WTC11 (cell line): ENCODE measurements around the gene GLI2. TPM values are rescaled to one million over a fixed set of nuclear protein-coding genes. Genes with fewer than 3 reads are reported as not detected.
A peak's percentile ranks its signal among the peaks of the same experiment; 100 is the strongest.

Source experiments
- ATAC-seq: fragments of 200-7000 bp; cut with Tn5 transposase; 2 replicates; pipeline ENCODE4 v1.10.0; 2021; ENCODE audit warnings: mild to moderate bottlenecking, moderate library complexity
- Bru-seq: library from RNA; stranded (reverse); fragments of 400-500 nt; gene quantifications from one replicate; lab custom pipeline; 2021; lab: Mats Ljungman, UMichigan
- CTCF ChIA-PET: fragments of 300-600 bp; sonication (Branson Sonifier 250); formaldehyde crosslinking; loops from one replicate; lab custom pipeline; 2021; ENCODE audit warnings: antibody characterized with exemption; lab: Charles Lee
- POLR2A ChIA-PET: fragments of 350-600 bp; sonication (Branson Sonifier 250); formaldehyde crosslinking; loops from one replicate; lab custom pipeline; 2021; ENCODE audit warnings: antibody characterized with exemption; lab: Charles Lee
- DNase-seq: peaks from one replicate; pipeline ENCODE4 v3.0.0; 2021; ENCODE audit warnings: low spot score
- H3K27ac Mint-ChIP-seq: 2 replicates; pipeline ENCODE4 v1.8.0; 2021; ENCODE audit warnings: mixed read lengths
- H3K27me3 Mint-ChIP-seq: 2 replicates; pipeline ENCODE4 v1.8.0; 2021; ENCODE audit warnings: low read depth, mild to moderate bottlenecking, moderate library complexity, mixed read lengths
- H3K36me3 Mint-ChIP-seq: 2 replicates; pipeline ENCODE4 v1.8.0; 2021; ENCODE audit warnings: mixed read lengths
- H3K4me1 Mint-ChIP-seq: 2 replicates; pipeline ENCODE4 v1.8.0; 2022; ENCODE audit warnings: mixed read lengths
- H3K4me3 Mint-ChIP-seq: 2 replicates; pipeline ENCODE4 v1.8.0; 2021; ENCODE audit warnings: mild to moderate bottlenecking, moderate library complexity, mixed read lengths
- H3K9me3 Mint-ChIP-seq: 2 replicates; pipeline ENCODE4 v1.8.0; 2021; ENCODE audit warnings: mixed read lengths
- ARID4B ChIP-seq: sonication (generic); formaldehyde crosslinking; IDR thresholded peaks from 2 replicates; pipeline ENCODE4 v1.8.0; 2023; ENCODE audit warnings: missing genetic modification reagents, mild to moderate bottlenecking, borderline replicate concordance
- CREB1 ChIP-seq: sonication (generic); formaldehyde crosslinking; IDR thresholded peaks from 2 replicates; pipeline ENCODE4 v1.8.0; 2023; ENCODE audit warnings: mild to moderate bottlenecking, missing genetic modification reagents
- CTCF ChIP-seq: fragments of 200-600 bp; IDR thresholded peaks from 2 replicates; pipeline ENCODE4 v1.8.0; 2022; ENCODE audit warnings: antibody characterized with exemption
- FOXK1 ChIP-seq: sonication (generic); formaldehyde crosslinking; IDR thresholded peaks from 2 replicates; pipeline ENCODE4 v1.8.0; 2022; ENCODE audit warnings: mild to moderate bottlenecking, moderate library complexity, missing genetic modification reagents
- HMGXB4 ChIP-seq: sonication (generic); formaldehyde crosslinking; IDR thresholded peaks from 2 replicates; pipeline ENCODE4 v1.8.1; 2023; ENCODE audit warnings: mild to moderate bottlenecking, moderate library complexity, missing genetic modification reagents
- NR1H2 ChIP-seq: sonication (generic); formaldehyde crosslinking; IDR thresholded peaks from 2 replicates; pipeline ENCODE4 v1.9.0; 2021; ENCODE audit warnings: mild to moderate bottlenecking, moderate library complexity, missing genetic modification reagents
- SMAD4 ChIP-seq: sonication (generic); formaldehyde crosslinking; IDR thresholded peaks from 2 replicates; pipeline ENCODE4 v1.8.0; 2022; ENCODE audit warnings: mild to moderate bottlenecking, missing genetic modification reagents
- SOX15 ChIP-seq: fragments of 250-450 bp; sonication (Bioruptor Pico); IDR thresholded peaks from 2 replicates; pipeline ENCODE4 v1.9.0; 2021; ENCODE audit warnings: mild to moderate bottlenecking
- SP1 ChIP-seq: sonication (generic); formaldehyde crosslinking; conservative IDR thresholded peaks from 2 replicates; pipeline ENCODE4 v1.8.1; 2022; ENCODE audit warnings: missing genetic modification reagents
- ZSCAN18 ChIP-seq: fragments of 250-450 bp; sonication (Bioruptor Pico); IDR thresholded peaks from 2 replicates; pipeline ENCODE4 v2.1.2; 2022; ENCODE audit warnings: mild to moderate bottlenecking, moderate library complexity
- long read RNA-seq, 3 experiments: library from RNA in 1 of 3; library from capped mRNA in 1 of 3; library from polyadenylated mRNA in 1 of 3; unstranded in 2 of 3; stranded (forward) in 1 of 3; transcript quantifications; one replicate each; pipeline ENCODE4 v2.0.0, GENCODE V29; 2021
- total RNA-seq: library from RNA; stranded (reverse); gene quantifications from 3 replicates; pipeline ENCODE4 v1.2.3, GENCODE V29; 2021
- TF ChIP-seq, protein P1 (sequence below): sonication (generic); formaldehyde crosslinking; IDR thresholded peaks from 2 replicates; pipeline ENCODE4 v1.8.1; 2023; ENCODE audit warnings: mild to moderate bottlenecking, missing genetic modification reagents
- TF ChIP-seq, protein P2 (sequence below): sonication (generic); formaldehyde crosslinking; conservative IDR thresholded peaks from 2 replicates; pipeline ENCODE4 v1.8.1; 2023; ENCODE audit warnings: mild to moderate bottlenecking, low read depth, missing genetic modification reagents, moderate library complexity

GLI2 gene
- total RNA-seq (45.9 to 60.9 TPM (median 48.6 TPM) in 3 replicates), Bru-seq, nascent RNA (percentile 76 among the genes with signal in this experiment)
- long read RNA-seq, experiment 1, partial matches to known transcripts, result 53 of 91 reads
- long read RNA-seq, experiment 1, other reads (novel, unspliced or antisense), result 38 of 91 reads
- long read RNA-seq, experiment 2, partial matches to known transcripts, result 17 of 24 reads
- long read RNA-seq, experiment 2, other reads (novel, unspliced or antisense), result 7 of 24 reads
- long read RNA-seq, experiment 3, partial matches to known transcripts, result 0 of 1 reads
- long read RNA-seq, experiment 3, other reads (novel, unspliced or antisense), result 1 of 1 reads

DNA sequence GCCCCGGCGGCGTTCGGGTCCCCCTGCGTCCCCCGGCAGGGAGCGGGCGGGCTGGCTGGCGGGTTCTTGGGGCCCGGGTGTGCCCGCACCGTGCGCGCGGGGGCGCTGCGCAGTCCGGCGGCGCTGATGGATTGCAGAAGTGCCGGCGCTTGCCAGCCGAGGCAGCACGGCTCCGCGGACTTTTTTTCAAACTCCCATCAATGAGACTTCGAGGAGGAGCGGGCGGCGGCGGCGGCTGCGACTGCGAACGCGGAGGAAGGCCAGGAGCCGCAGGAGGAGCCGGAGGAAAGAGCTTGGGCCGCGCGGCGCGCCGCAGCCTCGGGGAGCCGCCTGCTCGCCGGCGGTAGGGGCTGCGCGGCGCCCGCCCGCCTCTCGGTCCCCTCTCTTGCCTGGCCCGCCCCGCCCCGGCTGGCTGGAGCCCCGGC is at the start of gene GLI2:
Gene GLI2, plus strand, starts transcription at position 123 of the 425 bp plus-strand sequence. CDS start 61,453 bp downstream, outside the sequence.
- ATAC-seq (peak; percentile 52), DNase-seq (peak; percentile 87)
- Mint-ChIP-seq H3K4me1 (peaks cover 43% of the 10 kb centered on the region), H3K36me3 (no peaks in the 10 kb centered on the region), H3K27me3 (no peaks in the 10 kb centered on the region), H3K27ac (no peak within 1 kb of the TSS), H3K9me3 (no peaks in the 10 kb centered on the region), H3K4me3 (peak within 1 kb of the TSS; percentile 88)
- ChIA-PET POLR2A (interaction anchor here (1.6 to 4.4 kb wide), 2 partner anchors 45 to 339 kb away, joined by 5 to 33 read pairs; no protein-coding TSS in a partner anchor), CTCF (interaction anchor here (0.6 to 2.2 kb wide), 16 partner anchors 22 to 350 kb away, joined by 3 to 36 read pairs (median 5); no protein-coding TSS in a partner anchor)
- no peak for TF ChIP-seq SOX15 (CRISPR knock-in tag)
- peak; percentile 60; the same call in 1 of the 2 replicates for TF ChIP-seq ARID4B (CRISPR knock-in tag)
- no peak for TF ChIP-seq SMAD4 (CRISPR knock-in tag)
- TF ChIP-seq, protein P1, sequence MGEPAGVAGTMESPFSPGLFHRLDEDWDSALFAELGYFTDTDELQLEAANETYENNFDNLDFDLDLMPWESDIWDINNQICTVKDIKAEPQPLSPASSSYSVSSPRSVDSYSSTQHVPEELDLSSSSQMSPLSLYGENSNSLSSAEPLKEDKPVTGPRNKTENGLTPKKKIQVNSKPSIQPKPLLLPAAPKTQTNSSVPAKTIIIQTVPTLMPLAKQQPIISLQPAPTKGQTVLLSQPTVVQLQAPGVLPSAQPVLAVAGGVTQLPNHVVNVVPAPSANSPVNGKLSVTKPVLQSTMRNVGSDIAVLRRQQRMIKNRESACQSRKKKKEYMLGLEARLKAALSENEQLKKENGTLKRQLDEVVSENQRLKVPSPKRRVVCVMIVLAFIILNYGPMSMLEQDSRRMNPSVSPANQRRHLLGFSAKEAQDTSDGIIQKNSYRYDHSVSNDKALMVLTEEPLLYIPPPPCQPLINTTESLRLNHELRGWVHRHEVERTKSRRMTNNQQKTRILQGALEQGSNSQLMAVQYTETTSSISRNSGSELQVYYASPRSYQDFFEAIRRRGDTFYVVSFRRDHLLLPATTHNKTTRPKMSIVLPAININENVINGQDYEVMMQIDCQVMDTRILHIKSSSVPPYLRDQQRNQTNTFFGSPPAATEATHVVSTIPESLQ (CRISPR knock-in tag), result no peak
- no peak for TF ChIP-seq CREB1 (CRISPR knock-in tag)
- peak; percentile 96 for TF ChIP-seq HMGXB4 (CRISPR knock-in tag)
- peak; percentile 54 for TF ChIP-seq FOXK1 (CRISPR knock-in tag)
- TF ChIP-seq, protein P2, sequence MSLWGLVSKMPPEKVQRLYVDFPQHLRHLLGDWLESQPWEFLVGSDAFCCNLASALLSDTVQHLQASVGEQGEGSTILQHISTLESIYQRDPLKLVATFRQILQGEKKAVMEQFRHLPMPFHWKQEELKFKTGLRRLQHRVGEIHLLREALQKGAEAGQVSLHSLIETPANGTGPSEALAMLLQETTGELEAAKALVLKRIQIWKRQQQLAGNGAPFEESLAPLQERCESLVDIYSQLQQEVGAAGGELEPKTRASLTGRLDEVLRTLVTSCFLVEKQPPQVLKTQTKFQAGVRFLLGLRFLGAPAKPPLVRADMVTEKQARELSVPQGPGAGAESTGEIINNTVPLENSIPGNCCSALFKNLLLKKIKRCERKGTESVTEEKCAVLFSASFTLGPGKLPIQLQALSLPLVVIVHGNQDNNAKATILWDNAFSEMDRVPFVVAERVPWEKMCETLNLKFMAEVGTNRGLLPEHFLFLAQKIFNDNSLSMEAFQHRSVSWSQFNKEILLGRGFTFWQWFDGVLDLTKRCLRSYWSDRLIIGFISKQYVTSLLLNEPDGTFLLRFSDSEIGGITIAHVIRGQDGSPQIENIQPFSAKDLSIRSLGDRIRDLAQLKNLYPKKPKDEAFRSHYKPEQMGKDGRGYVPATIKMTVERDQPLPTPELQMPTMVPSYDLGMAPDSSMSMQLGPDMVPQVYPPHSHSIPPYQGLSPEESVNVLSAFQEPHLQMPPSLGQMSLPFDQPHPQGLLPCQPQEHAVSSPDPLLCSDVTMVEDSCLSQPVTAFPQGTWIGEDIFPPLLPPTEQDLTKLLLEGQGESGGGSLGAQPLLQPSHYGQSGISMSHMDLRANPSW (CRISPR knock-in tag), result no peak
- 0 out of 2 replicates have a peak, but pooled peaks have one; percentile 29 for TF ChIP-seq SP1 (CRISPR knock-in tag)
- TF ChIP-seq ZSCAN18 (CRISPR knock-in tag), result no peak
- TF ChIP-seq NR1H2 (CRISPR knock-in tag), result no peak
- TF ChIP-seq CTCF, result peak; percentile 50; the same call in 1 of the 2 replicates
